ENCODE data around the gene ZCCHC12.
"Not testable (repeated sequence)": the region's sequence is repeated elsewhere in the genome, so short reads cannot be mapped to it uniquely, and the experiment has no call there.

ZCCHC12 gene

DNA sequence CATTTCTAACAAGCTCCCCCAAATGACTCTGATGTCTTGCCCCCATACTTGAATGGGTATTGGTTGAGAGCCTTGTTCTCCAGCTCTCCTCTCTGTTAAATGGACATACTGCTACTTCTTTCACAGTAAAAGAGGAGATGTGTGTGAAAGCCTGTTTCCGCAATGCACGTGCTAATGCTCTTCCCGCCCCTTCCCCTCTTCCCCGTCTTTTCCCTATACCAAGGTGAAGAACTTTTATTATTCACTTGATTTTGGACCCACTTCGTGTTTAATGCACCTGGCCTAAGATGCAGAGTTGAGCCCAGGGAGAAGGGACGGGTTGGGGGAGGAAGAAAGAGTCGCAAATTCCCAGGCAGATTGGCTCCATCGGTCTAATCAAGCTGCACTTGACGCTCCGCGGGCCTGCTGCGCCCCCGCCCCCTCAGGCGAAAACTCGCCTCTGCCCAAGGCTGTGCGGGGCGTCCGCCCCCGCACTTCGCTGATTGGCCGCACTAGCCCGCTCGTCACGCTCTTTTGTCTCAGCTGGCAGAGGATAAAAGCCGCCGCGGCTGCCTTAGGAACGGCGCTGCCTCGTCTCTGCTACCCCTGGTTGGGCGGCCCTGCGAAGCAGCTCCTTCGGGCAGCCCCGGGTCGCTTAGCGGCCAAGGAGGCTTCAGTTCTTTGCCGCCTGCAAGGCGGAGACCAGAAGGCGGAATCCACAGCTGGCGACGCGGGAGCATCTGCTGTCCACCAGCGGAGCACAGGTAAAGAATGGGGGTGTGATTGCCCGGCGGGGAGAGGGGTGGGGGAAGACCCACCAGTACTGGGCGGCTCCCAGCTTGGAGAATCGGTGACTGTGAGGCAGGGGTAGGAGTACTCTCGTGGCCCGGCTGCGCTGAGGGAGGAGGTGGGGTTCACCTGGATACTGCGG lies at the start of gene ZCCHC12:
TSS of gene ZCCHC12 (plus strand) at position 562 of the 910 bp plus-strand sequence. CDS start 1,421 bp downstream, outside the sequence.
- peak; percentile 68 for DNase-seq

DNA sequence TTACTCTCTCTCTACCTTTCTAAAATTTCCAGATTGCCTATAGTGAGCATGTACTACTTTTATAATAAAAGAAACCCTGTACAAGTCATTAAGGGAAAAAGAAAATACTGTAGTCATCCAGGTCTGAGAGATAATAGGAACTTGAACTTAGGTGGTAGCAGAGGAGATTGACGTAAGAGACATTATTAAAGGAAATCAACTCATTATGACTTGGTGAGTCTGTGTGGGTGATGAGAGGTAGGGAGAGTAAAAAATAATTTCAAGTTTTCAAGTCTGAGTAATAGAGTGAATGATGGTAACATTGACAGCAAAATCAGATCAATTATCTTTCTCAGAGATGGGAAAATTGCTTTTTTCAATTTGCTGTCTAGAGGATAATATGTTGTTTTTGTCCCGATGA lies 44.0 kb upstream of the ZCCHC12 start:
- no peak for DNase-seq

- no peak for DNase-seq
Measured at GRCh38 chrX:118780509-118780908, 43.1 kb upstream of the ZCCHC12 start.

DNA sequence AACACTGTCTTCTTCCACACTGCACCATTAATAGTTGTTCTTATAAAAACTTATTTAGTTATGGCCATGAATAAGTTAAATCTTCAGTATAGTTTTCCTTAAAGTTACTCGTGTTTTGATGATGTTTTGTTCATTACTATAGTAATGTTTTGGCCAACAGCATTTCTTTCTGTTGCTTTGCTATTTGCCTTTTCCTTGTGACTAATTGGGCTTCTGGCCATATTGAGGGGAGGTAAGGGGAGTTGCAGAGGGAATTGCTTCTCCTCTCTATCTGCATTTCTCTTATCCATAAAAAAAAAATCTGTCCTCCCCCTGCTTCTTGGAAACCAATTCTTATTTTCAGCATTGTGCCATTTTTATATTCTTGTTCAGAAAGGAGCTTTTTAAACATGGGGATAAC lies 42.7 kb upstream of the ZCCHC12 start:
- DNase-seq: no peak

GRCh38 chrX:118795528-118796280 lies 27.9 kb upstream of the ZCCHC12 start:
- DNase-seq: no peak

GRCh38 chrX:118802857-118803256 lies 20.8 kb upstream of the ZCCHC12 start:
- no peak for DNase-seq

- DNase-seq: peak; percentile 67
Measured at GRCh38 chrX:118807151-118808017, 16.2 kb upstream of the ZCCHC12 start.

- not testable (repeated sequence) for DNase-seq
Measured at GRCh38 chrX:118817257-118817656, 6.4 kb upstream of the ZCCHC12 start.

- no peak for DNase-seq
Measured at GRCh38 chrX:118824173-118824730, 628 bp downstream of the ZCCHC12 start.

- no peak for DNase-seq
Measured at GRCh38 chrX:118825227-118825626, 1.6 kb downstream of the ZCCHC12 start.

DNA sequence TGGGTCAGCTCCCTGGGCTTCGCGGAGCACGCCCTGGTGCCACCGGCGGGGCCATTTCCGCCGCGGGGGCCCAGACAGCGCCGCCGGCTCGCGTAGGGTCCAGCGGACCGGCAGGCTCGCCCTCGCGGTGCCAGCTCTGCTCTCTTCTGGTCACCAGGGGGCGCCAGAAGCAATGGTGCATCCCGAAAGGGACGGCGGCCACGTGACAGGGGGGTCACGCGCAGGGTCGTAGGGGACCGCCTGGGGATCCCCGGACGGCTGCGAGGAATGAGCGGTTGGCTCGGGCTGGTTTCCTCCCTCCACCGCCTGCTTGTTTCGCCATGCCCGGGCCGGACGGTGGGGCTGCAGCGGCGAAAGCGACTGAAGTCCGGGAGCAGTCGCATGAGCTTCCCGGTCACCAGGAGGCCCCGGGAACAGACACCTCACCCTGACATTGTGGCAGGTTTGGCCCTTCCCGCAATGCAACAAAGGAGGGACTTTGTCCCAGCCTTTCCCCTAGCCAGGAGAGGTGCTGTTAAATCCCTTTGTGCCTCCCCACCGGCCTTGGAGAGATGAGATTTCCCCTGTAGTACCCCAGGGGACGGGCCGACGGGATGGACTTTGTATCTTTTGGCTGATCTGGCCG lies 15.8 kb downstream of the ZCCHC12 start:
- peak; percentile 83 for DNase-seq

- no peak for DNase-seq
Measured at GRCh38 chrX:118847676-118848075, 24.1 kb downstream of the ZCCHC12 start.

DNA sequence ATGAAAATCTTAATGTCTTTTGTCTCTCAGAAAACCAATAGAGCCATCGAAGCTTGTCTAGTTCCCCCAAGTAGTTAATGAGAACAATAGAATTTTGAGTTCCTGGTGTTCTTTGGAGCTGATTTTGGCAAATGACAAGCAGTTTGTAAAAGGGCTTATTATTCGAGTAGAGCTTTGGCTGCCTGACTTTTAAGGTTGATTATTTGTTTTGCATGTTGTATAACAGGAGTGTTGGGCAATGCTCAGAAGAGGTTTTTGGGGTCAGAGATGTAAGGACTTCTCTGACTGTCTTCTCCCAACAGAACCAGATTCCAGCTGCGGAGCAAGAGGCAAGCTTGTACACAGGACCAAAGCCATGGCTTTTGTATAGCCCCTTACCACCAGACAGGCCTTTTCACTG lies 30.0 kb downstream of the ZCCHC12 start:
- no peak for DNase-seq

DNA sequence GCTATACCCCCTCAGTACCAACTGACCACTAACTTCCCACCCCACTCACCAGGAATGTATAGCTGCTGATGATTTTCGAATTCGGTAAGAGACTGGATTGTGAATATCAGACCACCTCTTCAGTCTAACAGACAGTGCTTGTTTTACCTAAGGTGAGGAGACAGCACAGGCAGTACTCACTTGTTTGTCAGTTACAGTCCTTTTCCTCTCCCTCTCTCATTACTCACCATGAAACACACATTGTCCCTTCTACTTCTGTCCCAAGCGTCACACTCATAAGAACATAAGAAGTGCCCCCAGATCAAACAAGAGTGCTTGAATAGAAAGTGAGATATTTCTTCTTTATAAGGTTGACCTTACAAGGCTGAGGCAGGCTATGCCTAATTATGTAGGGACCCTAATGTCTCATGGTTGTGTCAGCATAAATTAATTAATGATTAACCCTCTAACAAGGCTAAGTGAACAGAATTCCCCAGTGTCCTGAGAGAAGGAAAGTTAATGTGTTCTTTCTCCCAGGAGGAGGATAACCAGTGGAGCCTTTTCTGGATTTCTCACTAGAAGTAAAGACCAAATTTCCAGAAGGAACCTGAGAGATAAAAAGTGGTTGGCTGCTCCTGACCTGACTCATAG lies 32.2 kb downstream of the ZCCHC12 start:
- DNase-seq: no peak

GRCh38 chrX:118857006-118857405 lies 33.4 kb downstream of the ZCCHC12 start:
- DNase-seq: no peak

GRCh38 chrX:118861338-118861737 lies 37.7 kb downstream of the ZCCHC12 start:
- no peak for DNase-seq

DNA sequence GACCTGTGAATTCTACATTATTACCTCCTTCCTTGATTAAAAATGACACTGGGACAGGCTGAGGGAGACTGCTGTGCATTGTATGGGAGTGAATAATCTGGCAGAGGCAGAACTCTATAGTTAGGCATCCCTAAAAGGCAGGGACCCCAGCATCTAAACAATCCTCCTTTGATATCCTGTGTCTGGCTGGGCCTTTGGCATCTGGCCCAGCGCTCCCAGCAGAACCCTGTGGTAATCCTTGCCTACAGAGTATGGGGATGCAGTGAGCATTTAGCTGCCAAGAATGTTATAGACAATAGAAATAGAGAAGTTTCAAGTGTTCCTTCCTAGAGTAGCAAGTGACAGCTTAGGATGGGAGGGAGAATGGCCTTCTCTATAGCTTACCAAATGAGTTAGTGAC lies 38.5 kb downstream of the ZCCHC12 start:
- DNase-seq: no peak

- DNase-seq: no peak
Measured at GRCh38 chrX:118862979-118863378, 39.4 kb downstream of the ZCCHC12 start.

DNA sequence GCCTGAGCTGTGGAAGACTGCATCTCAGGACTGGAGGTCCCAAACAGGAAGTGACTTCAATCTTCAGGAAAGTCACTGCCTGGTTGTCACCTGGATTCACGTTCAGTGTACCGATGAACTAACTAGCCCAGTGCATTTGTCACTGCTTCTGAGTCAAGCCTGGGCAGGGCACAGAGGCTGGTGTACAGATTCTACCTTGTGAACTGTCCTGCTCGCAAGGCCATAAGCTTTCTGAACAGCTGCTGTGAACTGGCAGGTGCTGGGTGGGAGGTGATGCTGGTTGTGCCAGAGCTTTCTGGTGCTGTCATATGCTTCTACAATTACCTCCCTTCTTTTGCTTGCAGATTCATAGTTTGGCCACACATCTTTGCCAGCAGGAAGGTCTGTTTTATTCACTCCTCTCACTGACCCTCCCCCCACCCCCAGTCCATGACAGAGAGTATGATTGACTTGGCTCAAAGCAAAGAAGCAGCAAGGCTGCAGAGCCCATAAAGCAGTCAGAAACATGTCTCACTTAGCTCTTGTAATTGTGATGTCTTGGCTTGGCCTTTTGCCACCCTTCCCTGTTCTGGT lies 40.5 kb downstream of the ZCCHC12 start:
- DNase-seq: no peak

DNA sequence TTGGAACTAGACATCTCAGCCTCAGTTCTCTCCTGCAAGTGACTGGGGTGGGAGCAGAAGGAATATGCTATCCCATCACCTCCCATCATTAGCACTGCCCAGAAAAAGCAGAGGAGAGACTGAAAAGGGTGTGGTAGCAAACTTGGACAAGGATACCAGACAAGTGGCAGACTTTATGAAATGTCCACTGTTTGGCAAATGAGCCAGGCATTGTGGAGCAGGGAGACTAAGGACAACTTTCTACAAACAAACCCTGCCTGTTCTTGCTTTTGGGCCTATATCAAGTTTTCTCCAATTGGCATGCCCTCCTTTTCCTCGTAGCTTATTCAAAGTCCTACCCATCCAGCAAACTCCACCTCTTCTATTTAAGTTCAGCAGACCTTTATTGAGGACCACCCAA lies 41.6 kb downstream of the ZCCHC12 start:
- DNase-seq: no peak

- no peak for DNase-seq
Measured at GRCh38 chrX:118867251-118867650, 43.6 kb downstream of the ZCCHC12 start.

All from activated effector memory CD4-positive, alpha-beta T cell treated with anti-CD3 and anti-CD28 coated beads, Interleukin-2, amount 50 U/mL, for 16 hours (primary cell).